GM12874 (cell line): ENCODE results near the gene GRB7.

Experiments
- CTCF ChIP-seq: IDR thresholded peaks from 2 replicates; pipeline ENCODE4 v1.5.1; 2011; ENCODE audit warnings: low read depth, mild to moderate bottlenecking, control low read depth, low read length, moderate library complexity; ENCODE audit not compliant: insufficient read depth

Gene GRB7

GRCh38 chr17:39737760-39738567, at the start of gene GRB7:
Gene GRB7 (plus strand): TSS chr17:39737938. CDS start chr17:39742302, 4,364 bp downstream.
- TF ChIP-seq CTCF = no peak

- no peak for TF ChIP-seq CTCF
These were observed 49.3 kb upstream of the GRB7 start for GRCh38 chr17:39688475-39688835.

GRCh38 chr17:39688945-39689344, 48.8 kb upstream of the GRB7 start:
- no peak for TF ChIP-seq CTCF

GRCh38 chr17:39694593-39694992, 43.1 kb upstream of the GRB7 start:
- TF ChIP-seq CTCF = no peak

- no peak for TF ChIP-seq CTCF
These were observed 42.7 kb upstream of the GRB7 start for GRCh38 chr17:39695089-39695474.

GRCh38 chr17:39696731-39697130, 41.0 kb upstream of the GRB7 start:
- TF ChIP-seq CTCF = no peak

GRCh38 chr17:39697961-39698360, 39.8 kb upstream of the GRB7 start:
- TF ChIP-seq CTCF = no peak
